HEK293 (cell line): ENCODE data around the gene RIPOR3.
"Not testable (repeated sequence)": the region's sequence is repeated elsewhere in the genome, so short reads cannot be mapped to it uniquely, and the experiment has no call there.

Experiments
- YY2 ChIP-seq: fragments of 450-650 bp; formaldehyde crosslinking; IDR thresholded peaks from 2 replicates; pipeline ENCODE4 v1.5.1; 2016; ENCODE audit warnings: missing biosample characterization, missing genetic modification characterization
- TF ChIP-seq, protein P1 (sequence below): fragments of 450-650 bp; formaldehyde crosslinking; IDR thresholded peaks from 2 replicates; pipeline ENCODE4 v1.5.1; 2016; ENCODE audit warnings: missing biosample characterization, missing genetic modification characterization

DNA sequence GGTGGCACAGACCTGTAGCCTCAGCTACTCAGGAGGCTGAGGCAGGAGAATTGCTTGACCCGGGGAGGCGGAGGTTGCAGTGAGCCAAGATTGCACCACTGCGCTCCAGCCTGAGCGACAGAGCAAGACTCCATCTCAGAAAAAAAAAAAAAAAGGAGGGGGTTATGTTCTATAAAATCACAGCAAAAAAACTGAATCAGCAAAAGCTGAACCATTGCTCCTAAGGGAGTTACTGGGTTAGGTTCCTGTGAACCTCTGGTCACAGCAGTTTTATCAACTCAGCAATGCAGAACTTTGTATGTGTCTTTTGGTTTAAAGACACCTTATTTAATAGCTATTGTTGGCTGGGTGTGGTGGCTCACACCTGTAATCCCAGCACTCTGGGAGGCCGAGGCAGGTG is 92.6 kb downstream of the RIPOR3 start:
- TF ChIP-seq, protein P1, sequence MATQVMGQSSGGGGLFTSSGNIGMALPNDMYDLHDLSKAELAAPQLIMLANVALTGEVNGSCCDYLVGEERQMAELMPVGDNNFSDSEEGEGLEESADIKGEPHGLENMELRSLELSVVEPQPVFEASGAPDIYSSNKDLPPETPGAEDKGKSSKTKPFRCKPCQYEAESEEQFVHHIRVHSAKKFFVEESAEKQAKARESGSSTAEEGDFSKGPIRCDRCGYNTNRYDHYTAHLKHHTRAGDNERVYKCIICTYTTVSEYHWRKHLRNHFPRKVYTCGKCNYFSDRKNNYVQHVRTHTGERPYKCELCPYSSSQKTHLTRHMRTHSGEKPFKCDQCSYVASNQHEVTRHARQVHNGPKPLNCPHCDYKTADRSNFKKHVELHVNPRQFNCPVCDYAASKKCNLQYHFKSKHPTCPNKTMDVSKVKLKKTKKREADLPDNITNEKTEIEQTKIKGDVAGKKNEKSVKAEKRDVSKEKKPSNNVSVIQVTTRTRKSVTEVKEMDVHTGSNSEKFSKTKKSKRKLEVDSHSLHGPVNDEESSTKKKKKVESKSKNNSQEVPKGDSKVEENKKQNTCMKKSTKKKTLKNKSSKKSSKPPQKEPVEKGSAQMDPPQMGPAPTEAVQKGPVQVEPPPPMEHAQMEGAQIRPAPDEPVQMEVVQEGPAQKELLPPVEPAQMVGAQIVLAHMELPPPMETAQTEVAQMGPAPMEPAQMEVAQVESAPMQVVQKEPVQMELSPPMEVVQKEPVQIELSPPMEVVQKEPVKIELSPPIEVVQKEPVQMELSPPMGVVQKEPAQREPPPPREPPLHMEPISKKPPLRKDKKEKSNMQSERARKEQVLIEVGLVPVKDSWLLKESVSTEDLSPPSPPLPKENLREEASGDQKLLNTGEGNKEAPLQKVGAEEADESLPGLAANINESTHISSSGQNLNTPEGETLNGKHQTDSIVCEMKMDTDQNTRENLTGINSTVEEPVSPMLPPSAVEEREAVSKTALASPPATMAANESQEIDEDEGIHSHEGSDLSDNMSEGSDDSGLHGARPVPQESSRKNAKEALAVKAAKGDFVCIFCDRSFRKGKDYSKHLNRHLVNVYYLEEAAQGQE (tag by site-specific recombination) = not testable (repeated sequence)
- TF ChIP-seq YY2 (tag by site-specific recombination) = not testable (repeated sequence)
